SK-N-SH (cell line): ENCODE measurements around the gene RPS6KL1. TPM values are rescaled to one million over a fixed set of nuclear protein-coding genes. Genes with fewer than 3 reads are reported as not detected.

Experiments used
- CTCF ChIA-PET: fragments of 300-600, 350-600 bp; formaldehyde crosslinking; extraction: SDS; loops from one replicate; lab custom pipeline; 2021; lab: Yijun Ruan, JAX
- POLR2A ChIA-PET: fragments of 350-600 bp; sonication (Branson Sonifier 250); formaldehyde crosslinking; extraction: SDS; loops from one replicate; lab custom pipeline; 2020; ENCODE audit warnings: antibody characterized with exemption, inconsistent platforms; lab: Yijun Ruan, JAX
- DNase-seq: peaks from one replicate; pipeline ENCODE4 v3.0.0; 2012
- H2AFZ ChIP-seq: fragments of 200-600 bp; sonication (generic); 2 replicates; pipeline ENCODE4 v1.8.1; 2016; ENCODE audit warnings: antibody characterized with exemption, mild to moderate bottlenecking, low read depth
- H3F3A ChIP-seq: fragments of 200-600 bp; sonication (generic); replicated peaks from 2 replicates; pipeline ENCODE3; 2016; ENCODE audit warnings: antibody characterized with exemption, mild to moderate bottlenecking; ENCODE audit not compliant: insufficient read depth
- H3K27ac ChIP-seq, 2 experiments: fragments of 200-500 bp in 1 of 2; fragments of 200-600 bp in 1 of 2; sonication (Bioruptor generic) in 1 of 2; sonication (generic), shearing (Covaris generic) in 1 of 2; 2 replicates each; pipeline versions ENCODE4 v1.5.1 to v1.6.1; 2014 to 2016; ENCODE audit warnings: low read depth in 2 of 2, inconsistent platforms in 1 of 2, low read length in 1 of 2, mild to moderate bottlenecking in 1 of 2, mixed read lengths in 1 of 2
- H3K27me3 ChIP-seq: fragments of 200-600 bp; sonication (generic), shearing (Covaris generic); 2 replicates; pipeline ENCODE4 v1.6.1; 2016; ENCODE audit warnings: mixed run types; ENCODE audit not compliant: insufficient read depth
- H3K36me3 ChIP-seq, 2 experiments: fragments of 200-500 bp in 1 of 2; fragments of 200-600 bp in 1 of 2; sonication (Bioruptor generic) in 1 of 2; sonication (generic) in 1 of 2; replicated peaks in 1 of 2; 2 replicates each; pipeline versions ENCODE3 to v1.5.1; 2014 to 2016; ENCODE audit warnings: low read length in 1 of 2, mild to moderate bottlenecking in 1 of 2; ENCODE audit not compliant: insufficient read depth in 2 of 2, control insufficient read depth in 1 of 2
- H3K4me1 ChIP-seq, 2 experiments: fragments of 200-500 bp in 1 of 2; fragments of 200-600 bp in 1 of 2; sonication (Bioruptor generic) in 1 of 2; sonication (generic), shearing (Covaris generic) in 1 of 2; 2 replicates each; pipeline versions ENCODE4 v1.5.1 to v1.6.1; 2014 to 2016; ENCODE audit warnings: low read depth in 1 of 2, low read length in 1 of 2, mixed run types in 1 of 2; ENCODE audit not compliant: insufficient read depth in 2 of 2, control insufficient read depth in 1 of 2
- H3K4me2 ChIP-seq: fragments of 200-600 bp; sonication (generic), shearing (Covaris generic); 2 replicates; pipeline ENCODE4 v1.6.1; 2017; ENCODE audit warnings: mixed run types
- H3K4me3 ChIP-seq, 2 experiments: fragments of 200-500 bp in 1 of 2; fragments of 200-600 bp in 1 of 2; sonication (Bioruptor generic) in 1 of 2; sonication (generic), shearing (Covaris generic) in 1 of 2; 2 replicates each; pipeline versions ENCODE4 v1.5.1 to v1.8.1; 2014 to 2016; ENCODE audit warnings: low read depth in 2 of 2, inconsistent platforms in 1 of 2, low read length in 1 of 2, mild to moderate bottlenecking in 1 of 2, mixed read lengths in 1 of 2, moderate library complexity in 1 of 2
- H3K79me2 ChIP-seq: fragments of 200-600 bp; sonication (generic); 2 replicates; pipeline ENCODE4 v1.8.1; 2017; ENCODE audit warnings: mild to moderate bottlenecking; ENCODE audit not compliant: insufficient read depth
- H3K9ac ChIP-seq: fragments of 200-600 bp; sonication (generic); 2 replicates; pipeline ENCODE4 v1.6.1; 2017; ENCODE audit warnings: mixed run types
- H3K9me2 ChIP-seq: fragments of 200-600 bp; sonication (generic); 2 replicates; pipeline ENCODE4 v1.6.1; 2017; ENCODE audit warnings: mixed run types
- H3K9me3 ChIP-seq: fragments of 200-600 bp; sonication (generic); 2 replicates; pipeline ENCODE4 v1.6.1; 2017; ENCODE audit warnings: mixed run types, mild to moderate bottlenecking, moderate library complexity
- H4K20me1 ChIP-seq: fragments of 200-600 bp; sonication (generic); 2 replicates; pipeline ENCODE4 v1.6.1; 2017; ENCODE audit warnings: mild to moderate bottlenecking, mixed run types; ENCODE audit not compliant: insufficient read depth
- EP300 ChIP-seq, 2 experiments: IDR thresholded peaks; 2 replicates each; pipeline versions ENCODE4 v1.4.0 to v1.6.1; 2012; ENCODE audit warnings: borderline replicate concordance in 1 of 2, low read depth in 1 of 2, low read length in 1 of 2
- EZH2phosphoT487 ChIP-seq: fragments of 200-600 bp; sonication (generic); IDR thresholded peaks from 2 replicates; pipeline ENCODE4 v1.6.1; 2017; ENCODE audit warnings: low read depth, mixed run types, mild to moderate bottlenecking, antibody characterized with exemption, moderate library complexity, borderline replicate concordance
- RCOR1 ChIP-seq: fragments of 150-350 bp; IDR thresholded peaks from 2 replicates; pipeline ENCODE4 v1.6.1; 2017; ENCODE audit warnings: antibody characterized with exemption, low read length
- RFX5 ChIP-seq: IDR thresholded peaks from 2 replicates; pipeline ENCODE4 v1.6.1; 2012; ENCODE audit warnings: mild to moderate bottlenecking, improper control_type of control experiment, low read length
- SIN3A ChIP-seq: IDR thresholded peaks from 2 replicates; pipeline ENCODE4 v1.6.1; 2012; ENCODE audit warnings: low read depth, mild to moderate bottlenecking, low read length, moderate library complexity, borderline replicate concordance
- SMC3 ChIP-seq: IDR thresholded peaks from 2 replicates; pipeline ENCODE4 v1.6.1; 2012; ENCODE audit warnings: low read depth, low read length, improper control_type of control experiment
- TEAD4 ChIP-seq: IDR thresholded peaks from 2 replicates; pipeline ENCODE4 v1.4.0; 2012; ENCODE audit warnings: mild to moderate bottlenecking, borderline replicate concordance; ENCODE audit not compliant: insufficient read depth
- USF1 ChIP-seq: IDR thresholded peaks from 2 replicates; pipeline ENCODE4 v1.4.0; 2012; ENCODE audit warnings: low read depth, borderline replicate concordance
- YY1 ChIP-seq: IDR thresholded peaks from 2 replicates; pipeline ENCODE4 v1.4.0; 2012; ENCODE audit warnings: low read depth, mild to moderate bottlenecking
- WGBS: methylation state at CpG from one replicate; pipeline ENCODE4 v1.1.6; 2017; ENCODE audit warnings: low lambda C conversion rate; 5-methylcytosine and 5-hydroxymethylcytosine counted together
- polyA plus RNA-seq, 3 experiments: library from polyadenylated mRNA; depleted of rRNA; stranded (reverse); fragments of >200 nt; gene quantifications; 2 replicates each; pipeline ENCODE4 v1.2.3, GENCODE V29; 2012
- TF ChIP-seq, protein P1 (sequence below): IDR thresholded peaks from 2 replicates; pipeline ENCODE4 v1.4.0; 2012; ENCODE audit warnings: low read depth, borderline replicate concordance
- TF ChIP-seq, protein P2 (sequence below): fragments of 150-350 bp; IDR thresholded peaks from 2 replicates; pipeline ENCODE4 v1.6.1; 2017; ENCODE audit warnings: antibody characterized with exemption, low read length, low read depth, borderline replicate concordance

Gene RPS6KL1
- polyA plus RNA-seq, 1 of the 3 experiments (the other 2 are of a cell fraction), result 2.5 TPM

GRCh38 chr14:74908861-74909341 lies 14.2 kb downstream of the RPS6KL1 start:
- no peaks in the 10 kb centered on the region for H3K79me2 ChIP-seq
- no peaks in the 10 kb centered on the region for H3K27me3 ChIP-seq
- DNase-seq, result no peak
- H3K36me3 ChIP-seq, result peaks cover 0 to 11% of the 10 kb centered on the region in 2 experiments
- no peak overlapping the region for H3K4me3 ChIP-seq
- no peak overlapping the region for H2AFZ ChIP-seq
- H3F3A ChIP-seq, result peaks cover 22% of the 10 kb centered on the region
- 85% methylated on average over 8 of the region's 9 CpGs for WGBS
- no peak overlapping the region for H3K27ac ChIP-seq
- no peak overlapping the region for H3K9ac ChIP-seq
- ChIA-PET POLR2A (interaction anchor here (1.1 kb wide), 1 partner anchor 26 kb away, joined by 3 read pairs; no protein-coding TSS in a partner anchor), CTCF (interaction anchor here (4.7 to 26.0 kb wide), 6 partner anchors 14 to 181 kb away, joined by 20 to 537 read pairs (median 88); partner anchors contain the start of genes DLST and PROX2)
- H3K9me2 ChIP-seq, result no peaks in the 10 kb centered on the region
- H3K9me3 ChIP-seq, result no peaks in the 10 kb centered on the region
- no peak overlapping the region for H3K4me2 ChIP-seq
- no peaks in the 10 kb centered on the region for H4K20me1 ChIP-seq
- H3K4me1 ChIP-seq, result no peaks in the 10 kb centered on the region; a peak in 1 of 4 replicates
- TF ChIP-seq, protein P1, sequence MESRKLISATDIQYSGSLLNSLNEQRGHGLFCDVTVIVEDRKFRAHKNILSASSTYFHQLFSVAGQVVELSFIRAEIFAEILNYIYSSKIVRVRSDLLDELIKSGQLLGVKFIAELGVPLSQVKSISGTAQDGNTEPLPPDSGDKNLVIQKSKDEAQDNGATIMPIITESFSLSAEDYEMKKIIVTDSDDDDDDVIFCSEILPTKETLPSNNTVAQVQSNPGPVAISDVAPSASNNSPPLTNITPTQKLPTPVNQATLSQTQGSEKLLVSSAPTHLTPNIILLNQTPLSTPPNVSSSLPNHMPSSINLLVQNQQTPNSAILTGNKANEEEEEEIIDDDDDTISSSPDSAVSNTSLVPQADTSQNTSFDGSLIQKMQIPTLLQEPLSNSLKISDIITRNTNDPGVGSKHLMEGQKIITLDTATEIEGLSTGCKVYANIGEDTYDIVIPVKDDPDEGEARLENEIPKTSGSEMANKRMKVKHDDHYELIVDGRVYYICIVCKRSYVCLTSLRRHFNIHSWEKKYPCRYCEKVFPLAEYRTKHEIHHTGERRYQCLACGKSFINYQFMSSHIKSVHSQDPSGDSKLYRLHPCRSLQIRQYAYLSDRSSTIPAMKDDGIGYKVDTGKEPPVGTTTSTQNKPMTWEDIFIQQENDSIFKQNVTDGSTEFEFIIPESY, result no peak
- TF ChIP-seq EZH2phosphoT487 (no peak), RFX5 (no peak), EP300 (IDR thresholded peaks at IDR 0.05; ENCODE audit: borderline replicate concordance in 1 of 2, low read depth in 1 of 2, low read length in 1 of 2) (no peak)

- Histone ChIP-seq H3K79me2 (no peaks in the 10 kb centered on the region), H3K27me3 (no peaks in the 10 kb centered on the region), H3K4me1 (no peaks in the 10 kb centered on the region; a peak in 1 of 4 replicates), H3K9ac (no peak overlapping the region), H3K4me3 (no peak overlapping the region)
- 82% methylated on average over 6 of the region's 6 CpGs for WGBS
- POLR2A ChIA-PET, result interaction anchor here (1.1 to 2.0 kb wide), 2 partner anchors 24 to 47 kb away, joined by 3 to 7 read pairs; no protein-coding TSS in a partner anchor
- CTCF ChIA-PET, result interaction anchor here (1.1 to 26.0 kb wide), 12 partner anchors 9 to 581 kb away, joined by 3 to 537 read pairs (median 18); partner anchors contain the start of genes DLST and PROX2
- TF ChIP-seq SIN3A (no peak), TEAD4 (no peak), USF1 (no peak), SMC3 (no peak), RCOR1 (no peak), YY1 (no peak)
- TF ChIP-seq, protein P1, result no peak
- TF ChIP-seq, protein P2, sequence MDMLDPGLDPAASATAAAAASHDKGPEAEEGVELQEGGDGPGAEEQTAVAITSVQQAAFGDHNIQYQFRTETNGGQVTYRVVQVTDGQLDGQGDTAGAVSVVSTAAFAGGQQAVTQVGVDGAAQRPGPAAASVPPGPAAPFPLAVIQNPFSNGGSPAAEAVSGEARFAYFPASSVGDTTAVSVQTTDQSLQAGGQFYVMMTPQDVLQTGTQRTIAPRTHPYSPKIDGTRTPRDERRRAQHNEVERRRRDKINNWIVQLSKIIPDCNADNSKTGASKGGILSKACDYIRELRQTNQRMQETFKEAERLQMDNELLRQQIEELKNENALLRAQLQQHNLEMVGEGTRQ, result no peak
- TF ChIP-seq, all 33 proteins: peak for 0
- peaks cover 0 to 19% of the 10 kb centered on the region in 2 experiments for H3K36me3 ChIP-seq
- no peak overlapping the region for H2AFZ ChIP-seq
- H3K9me3 ChIP-seq, result no peaks in the 10 kb centered on the region
- H3F3A ChIP-seq, result peaks cover 23% of the 10 kb centered on the region
- no peak overlapping the region for H3K4me2 ChIP-seq
- no peak for DNase-seq
- no peak overlapping the region for H3K27ac ChIP-seq
- H4K20me1 ChIP-seq, result no peaks in the 10 kb centered on the region
- no peaks in the 10 kb centered on the region for H3K9me2 ChIP-seq
Observed at GRCh38 chr14:74907744-74908143, 15.3 kb downstream of the RPS6KL1 start.
